RWPE2 (cell line): Measurements from ENCODE around the gene HEXIM2.

Experiments
- ATAC-seq: fragments of 200-7000 bp; cut with Tn5 transposase; 3 replicates; pipeline ENCODE4 v1.9.1; 2021; ENCODE audit warnings: low read depth
- DNase-seq: peaks from one replicate; pipeline ENCODE4 v3.0.0-alpha.2; 2020; ENCODE audit warnings: low spot score
- H3K27ac ChIP-seq: fragments of 450-650 bp; 2 replicates; pipeline ENCODE4 v1.5.1; 2017; ENCODE audit warnings: mild to moderate bottlenecking; ENCODE audit not compliant: poor library complexity, severe bottlenecking
- H3K27me3 ChIP-seq: fragments of 250-450 bp; sonication (Bioruptor Pico); 2 replicates; pipeline ENCODE4 v1.5.1; 2021; ENCODE audit warnings: mild to moderate bottlenecking, moderate library complexity; ENCODE audit not compliant: insufficient read depth, poor library complexity, severe bottlenecking
- H3K36me3 ChIP-seq: fragments of 250-450 bp; sonication (Bioruptor Pico); 2 replicates; pipeline ENCODE4 v1.5.1; 2020; ENCODE audit warnings: low read depth, mild to moderate bottlenecking, moderate library complexity
- H3K4me1 ChIP-seq: fragments of 250-450 bp; sonication (Bioruptor Pico); 2 replicates; pipeline ENCODE4 v1.5.1; 2021; ENCODE audit warnings: mild to moderate bottlenecking, moderate library complexity; ENCODE audit not compliant: insufficient read depth, poor library complexity, severe bottlenecking
- H3K4me3 ChIP-seq: fragments of 250-450 bp; sonication (Bioruptor Pico); 2 replicates; pipeline ENCODE4 v1.5.1; 2021; ENCODE audit warnings: mild to moderate bottlenecking, moderate library complexity; ENCODE audit not compliant: severe bottlenecking
- H3K9me3 ChIP-seq: fragments of 250-450 bp; sonication (Bioruptor Pico); 2 replicates; pipeline ENCODE4 v1.5.1; 2021; ENCODE audit warnings: mild to moderate bottlenecking, moderate library complexity; ENCODE audit not compliant: severe bottlenecking
- CTCF ChIP-seq: fragments of 450-650 bp; IDR thresholded peaks from one replicate; pipeline ENCODE4 v1.5.1; 2017; ENCODE audit warnings: mild to moderate bottlenecking, moderate library complexity; ENCODE audit not compliant: poor library complexity, severe bottlenecking

Gene HEXIM2

GRCh38 chr17:45130681-45131615 lies 30.7 kb upstream of the HEXIM2 start:
- H3K36me3 ChIP-seq: peaks cover 7% of the 10 kb centered on the region
- H3K27me3 ChIP-seq: no peaks in the 10 kb centered on the region
- no peak for ATAC-seq
- DNase-seq: no peak
- peak overlapping the region; percentile 95 for H3K27ac ChIP-seq
- no peaks in the 10 kb centered on the region for H3K9me3 ChIP-seq
- peaks cover 40% of the 10 kb centered on the region for H3K4me1 ChIP-seq
- peak overlapping the region; percentile 97 for H3K4me3 ChIP-seq
- TF ChIP-seq CTCF: no peak

- H3K36me3 ChIP-seq: peaks cover 7% of the 10 kb centered on the region
- DNase-seq (no peak), ATAC-seq (no peak)
- no peaks in the 10 kb centered on the region for H3K9me3 ChIP-seq
- H3K27me3 ChIP-seq: no peaks in the 10 kb centered on the region
- H3K27ac ChIP-seq: peak overlapping the region; percentile 95
- peaks cover 38% of the 10 kb centered on the region for H3K4me1 ChIP-seq
- TF ChIP-seq CTCF: peak; percentile 97
- peak overlapping the region; percentile 97 for H3K4me3 ChIP-seq
Measured at GRCh38 chr17:45131616-45132319, 29.9 kb upstream of the HEXIM2 start.

GRCh38 chr17:45132320-45132571 lies 29.4 kb upstream of the HEXIM2 start, which contains the start of gene PLCD3:
Gene PLCD3 (minus strand): TSS chr17:45132515. CDS start chr17:45132410, 105 bp downstream.
- H3K36me3 ChIP-seq: peaks cover 7% of the 10 kb centered on the region
- H3K27ac ChIP-seq: peak within 1 kb of the TSS; percentile 95
- no peak for DNase-seq
- no peak for TF ChIP-seq CTCF
- ATAC-seq: no peak
- no peaks in the 10 kb centered on the region for H3K27me3 ChIP-seq
- peaks cover 33% of the 10 kb centered on the region for H3K4me1 ChIP-seq
- no peaks in the 10 kb centered on the region for H3K9me3 ChIP-seq
- H3K4me3 ChIP-seq: peak within 1 kb of the TSS; percentile 97

- Histone ChIP-seq H3K36me3 (peaks cover 7% of the 10 kb centered on the region), H3K27ac (peak overlapping the region; percentile 95), H3K4me3 (peak overlapping the region; percentile 97), H3K27me3 (no peaks in the 10 kb centered on the region), H3K4me1 (peaks cover 27% of the 10 kb centered on the region), H3K9me3 (no peaks in the 10 kb centered on the region)
- peak; percentile 51 for ATAC-seq
- DNase-seq: peak; percentile 86
- peak; percentile 87 for TF ChIP-seq CTCF
Measured at GRCh38 chr17:45132572-45133463, 28.9 kb upstream of the HEXIM2 start.
